ENCODE measurements around the gene BCL11B.

GRCh38 chr14:99169776-99170356 lies 102.1 kb downstream of the BCL11B start:
- no peak for TF ChIP-seq EZH2 (IDR thresholded peaks at IDR 0.05)
- no peak for TF ChIP-seq CTCF (IDR thresholded peaks at IDR 0.05)

Data from neural progenitor cell (in vitro differentiated cells).